ENCODE data around the gene ZDHHC11.
"Not testable (repeated sequence)": the region's sequence is repeated elsewhere in the genome, so short reads cannot be mapped to it uniquely, and the experiment has no call there.

GRCh38 chr5:795873-796272, 54.9 kb downstream of the ZDHHC11 start:
- not testable (repeated sequence) for TF ChIP-seq CTCF (IDR thresholded peaks at IDR 0.05; ENCODE audit: low read depth, low read length); EZH2phosphoT487 (IDR thresholded peaks at IDR 0.05; ENCODE audit: low read depth)

Data from OCI-LY3 (cell line).